Right cardiac atrium (tissue), 5 donors: Measurements from ENCODE around the gene SEL1L3. TPM values are rescaled to one million over a fixed set of nuclear protein-coding genes. Genes with fewer than 3 reads are reported as not detected.

Experiments used
- ATAC-seq, 2 donors: fragments of 200-7000 bp; cut with Tn5 transposase; one replicate each; pipeline versions ENCODE4 v1.8.0 to v1.9.1; 2020; ENCODE audit warnings: moderate library complexity in 2 of 2, mild to moderate bottlenecking in 1 of 2
- DNase-seq, 3 donors: peaks; one replicate each; pipeline ENCODE4 v3.0.0-alpha.2; 2020
- H3K27ac ChIP-seq: one replicate; pipeline ENCODE4 v1.5.1; 2013; ENCODE audit warnings: mild to moderate bottlenecking, low read length, control low read depth, moderate library complexity
- H3K27me3 ChIP-seq: one replicate; pipeline ENCODE4 v1.6.1; 2013; ENCODE audit not compliant: control insufficient read depth, insufficient read depth
- H3K4me1 ChIP-seq: one replicate; pipeline ENCODE4 v1.6.1; 2013; ENCODE audit warnings: low read length; ENCODE audit not compliant: control insufficient read depth, insufficient read depth
- H3K4me3 ChIP-seq: one replicate; pipeline ENCODE4 v1.5.1; 2013; ENCODE audit warnings: low read length, control low read depth
- H3K9me3 ChIP-seq: one replicate; pipeline ENCODE4 v1.6.1; 2013; ENCODE audit warnings: low read length; ENCODE audit not compliant: control insufficient read depth
- WGBS: extraction: QIAGEN DNeasy Blood & Tissue Kit; methylation state at CpG from one replicate; pipeline ENCODE4 v1.1.7; 2013; 5-methylcytosine and 5-hydroxymethylcytosine counted together
- intact Hi-C, 4 donors: fragments of 100-400 bp; cut with DNase I; formaldehyde crosslinking; loops; one replicate each; pipeline versions ENCODE4 v1.11.0 to v1.14.0; 2022 to 2023
- polyA plus RNA-seq: library from polyadenylated mRNA; stranded (reverse); fragments of 200-250 nt; gene quantifications from one replicate; pipeline ENCODE4 v1.2.3, GENCODE V29; 2013
- total RNA-seq, 4 donors: library from RNA; stranded (reverse); fragmentation: NEBNext Ultra II Directional; extraction: Animal tissue kit (Norgen Biotek cat#: 25700); gene quantifications; one replicate each; pipeline ENCODE4 v1.2.1, GENCODE V29; 2021
- donor health status: healthy with polysubstance abuse.
- donor health status: DM: no; HTN: yes; CAD: no.
- donor health status: DM: no; HTN: no; CAD: no.
- donor health status: DM: no; HTN: yes; CAD: no; lungs with severe emphysema.
- donor health status: DM: yes; HTN: yes; CAD: no.

SEL1L3 gene
- total and polyA plus RNA-seq, 5 donors = 1.7 to 3.1 (median 2.7) TPM

- H3K27ac ChIP-seq = no peak overlapping the region
- intact Hi-C loops = no loop called here
- no peaks in the 10 kb centered on the region for H3K9me3 ChIP-seq
- DNase-seq (peak; percentile 26 to 73 (median 55)), ATAC-seq (no peak)
- no peaks in the 10 kb centered on the region for H3K4me1 ChIP-seq
- no peaks in the 10 kb centered on the region for H3K27me3 ChIP-seq
- 65% methylated on average over 6 of the region's 6 CpGs for WGBS
- no peak overlapping the region for H3K4me3 ChIP-seq
Observed at GRCh38 chr4:25892796-25893195, 30.0 kb upstream of the SEL1L3 start.

DNA sequence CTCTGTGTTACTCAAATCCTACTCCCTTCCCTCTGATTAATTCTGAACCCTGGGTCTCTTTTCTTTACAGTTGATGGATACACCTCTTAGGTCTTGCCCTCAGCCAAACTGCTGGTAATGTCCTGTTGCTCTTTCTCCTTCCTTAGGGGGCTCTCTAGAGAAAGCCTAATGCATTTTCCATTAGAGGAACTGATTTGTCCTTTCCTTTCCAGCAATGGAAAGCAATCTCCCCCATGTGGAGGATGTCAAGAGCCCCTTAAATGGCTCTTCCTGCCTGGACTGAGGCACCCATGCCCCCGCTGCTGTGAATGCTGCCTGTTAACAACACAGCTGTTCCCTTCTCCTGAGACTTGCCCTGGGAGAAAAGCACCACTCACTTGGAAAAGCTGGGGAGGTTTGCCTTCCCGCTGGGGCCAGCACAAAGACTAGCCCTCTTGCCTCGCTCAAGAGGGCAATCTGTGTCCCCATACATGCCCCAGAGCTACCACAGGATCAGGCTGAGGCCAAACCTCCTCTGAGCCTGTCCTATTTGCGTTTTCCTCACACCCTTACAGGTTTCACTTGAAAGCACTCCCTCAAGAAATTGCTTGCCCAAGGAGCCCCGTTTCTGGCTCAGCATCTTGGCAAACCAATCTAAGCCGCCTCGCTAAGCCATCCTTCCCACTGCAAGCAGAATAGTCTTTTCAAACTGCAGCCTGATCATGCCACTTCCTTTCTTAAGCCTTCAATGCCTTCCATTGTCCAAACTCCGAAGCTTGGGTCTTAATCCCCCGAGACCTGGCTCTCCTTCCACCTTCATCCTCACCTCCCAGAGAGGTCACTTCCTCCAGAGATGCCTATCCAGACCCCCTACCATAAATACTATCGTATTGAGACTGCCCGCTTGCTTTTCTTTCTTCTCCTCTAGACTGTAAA, 28.0 kb upstream of the SEL1L3 start:
- H3K27me3 ChIP-seq = no peaks in the 10 kb centered on the region
- intact Hi-C loops = no loop called here
- 59% methylated on average over 11 of the region's 11 CpGs for whole genome bisulfite sequencing
- no peaks in the 10 kb centered on the region for H3K9me3 ChIP-seq
- H3K4me1 ChIP-seq = no peaks in the 10 kb centered on the region
- DNase-seq = no peak
- no peak overlapping the region for H3K4me3 ChIP-seq
- H3K27ac ChIP-seq = no peak overlapping the region
- ATAC-seq = no peak

DNA sequence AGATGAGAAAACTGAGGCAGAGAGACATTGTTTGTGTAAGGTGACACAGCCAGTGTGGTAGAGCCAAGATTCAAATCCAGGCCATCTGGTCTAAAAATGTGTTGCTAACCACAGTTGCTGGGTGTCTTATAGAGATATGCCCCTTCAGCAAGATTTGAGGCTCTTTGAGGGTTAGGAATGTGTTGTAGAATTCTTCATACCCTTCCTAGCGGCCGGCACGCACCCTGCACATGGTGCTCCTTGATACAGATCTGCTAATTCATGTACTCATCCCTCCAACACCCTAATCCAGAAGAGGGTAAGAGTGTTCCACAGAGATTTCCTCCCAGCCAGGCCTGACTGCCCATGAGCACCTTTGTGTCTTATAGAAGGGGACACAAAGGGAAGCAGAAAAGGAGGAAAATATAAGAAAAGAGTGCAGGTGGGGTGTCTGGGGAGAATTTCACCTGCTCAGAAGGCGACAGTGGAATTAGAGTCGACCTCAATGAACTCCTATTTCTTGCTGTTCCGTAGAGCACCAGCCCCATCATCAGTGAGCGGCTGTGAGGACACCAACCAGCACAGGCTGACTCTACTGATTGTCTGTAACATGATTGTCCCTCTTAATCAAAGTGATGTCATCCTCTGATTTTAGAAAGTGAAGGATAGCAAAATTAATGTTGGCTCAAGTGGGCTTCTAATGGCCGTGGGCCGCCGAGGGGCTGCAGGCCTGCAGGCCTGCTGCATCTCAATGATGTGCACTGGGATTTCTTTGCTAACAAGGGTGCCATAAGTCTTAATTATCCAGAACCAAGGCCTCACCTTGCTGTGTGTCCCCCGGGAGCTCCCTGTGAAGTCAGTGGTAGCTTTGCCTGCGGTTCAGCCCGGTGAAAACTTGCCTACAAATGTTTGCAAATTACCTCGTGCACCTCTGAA, 27.1 kb upstream of the SEL1L3 start:
- H3K4me1 ChIP-seq = peaks cover under 1% of the 10 kb centered on the region
- no peaks in the 10 kb centered on the region for H3K9me3 ChIP-seq
- DNase-seq (no peak), ATAC-seq (no peak)
- H3K27me3 ChIP-seq = no peaks in the 10 kb centered on the region
- WGBS = 90% methylated on average over 14 of the region's 14 CpGs
- intact Hi-C loops = no loop called here
- H3K27ac ChIP-seq = no peak overlapping the region
- H3K4me3 ChIP-seq = no peak overlapping the region

- ATAC-seq (no peak), DNase-seq (no peak)
- Histone ChIP-seq H3K4me3 (no peak overlapping the region), H3K9me3 (no peaks in the 10 kb centered on the region), H3K4me1 (peaks cover 1% of the 10 kb centered on the region), H3K27me3 (no peaks in the 10 kb centered on the region), H3K27ac (no peak overlapping the region)
- intact Hi-C loops = no loop called here
Observed at GRCh38 chr4:25888781-25889180, 26.0 kb upstream of the SEL1L3 start.

DNA sequence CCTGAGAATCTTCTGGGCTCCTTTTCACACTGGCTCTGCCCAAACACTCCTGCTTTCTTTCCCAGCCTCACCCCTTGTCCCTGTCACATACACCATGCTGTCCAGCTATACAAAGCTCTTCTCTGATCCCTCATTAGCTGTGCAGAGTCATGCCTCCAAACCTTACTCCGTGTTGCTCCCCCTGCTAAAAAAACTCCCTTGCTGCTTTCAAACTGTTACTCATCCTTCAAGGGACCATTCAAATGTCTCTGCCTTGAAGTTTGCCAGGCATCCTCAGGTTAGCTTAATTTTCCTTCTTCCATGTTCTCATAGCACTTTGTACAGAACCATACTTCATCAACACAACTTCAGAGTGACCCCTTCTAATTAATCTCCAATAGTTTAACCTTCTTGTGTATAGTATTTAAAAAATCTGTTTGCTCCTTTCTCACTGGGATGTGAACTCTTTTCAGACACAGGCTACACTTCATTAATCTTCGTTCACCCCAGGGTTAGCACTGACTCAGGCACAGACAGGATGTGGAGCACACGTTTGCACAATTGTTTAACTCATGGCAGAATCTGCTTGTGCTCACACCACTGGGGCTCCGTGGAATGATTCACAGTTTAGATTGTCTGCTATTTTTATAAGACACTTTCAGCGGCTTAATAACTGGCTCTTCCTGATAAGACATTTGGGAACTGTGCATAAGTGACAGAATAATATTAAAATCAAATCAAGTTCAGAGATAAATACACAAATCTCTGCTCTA, 21.4 kb upstream of the SEL1L3 start:
- Histone ChIP-seq H3K27me3 (no peaks in the 10 kb centered on the region), H3K27ac (no peak overlapping the region), H3K9me3 (no peaks in the 10 kb centered on the region), H3K4me3 (no peak overlapping the region), H3K4me1 (peaks cover 1% of the 10 kb centered on the region)
- ATAC-seq (peak in 1 of 2 donors; percentile 49), DNase-seq (no peak)
- intact Hi-C loops = no loop called here
- WGBS = 28% methylated on average over 5 of the region's 5 CpGs

GRCh38 chr4:25883565-25883964, 20.8 kb upstream of the SEL1L3 start:
- no peaks in the 10 kb centered on the region for H3K9me3 ChIP-seq
- no peaks in the 10 kb centered on the region for H3K27me3 ChIP-seq
- H3K27ac ChIP-seq = no peak overlapping the region
- H3K4me3 ChIP-seq = no peak overlapping the region
- H3K4me1 ChIP-seq = peaks cover 1% of the 10 kb centered on the region
- DNase-seq = no peak
- intact Hi-C loops = no loop called here
- no peak for ATAC-seq
- WGBS = 82% methylated on average over 2 of the region's 2 CpGs

DNA sequence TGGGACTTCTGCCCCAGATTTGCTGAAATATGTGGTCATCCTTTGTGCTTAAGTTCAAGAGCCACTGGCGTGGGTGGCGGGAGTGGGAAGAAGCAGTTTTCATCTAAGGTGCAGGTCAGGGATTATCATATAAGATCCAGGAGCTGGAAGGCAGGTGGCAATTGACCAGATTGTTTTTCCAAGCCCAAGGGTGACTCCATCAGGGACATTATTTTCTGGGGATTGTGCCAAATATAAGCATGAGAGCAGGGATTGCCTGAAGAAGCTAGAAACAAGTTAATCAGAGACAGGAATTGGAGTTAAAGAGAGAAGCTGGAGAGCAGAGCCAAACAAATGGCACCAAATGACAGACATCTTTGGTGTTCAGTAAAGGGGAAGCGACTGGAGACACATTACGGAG, 19.4 kb upstream of the SEL1L3 start:
- Histone ChIP-seq H3K27me3 (no peaks in the 10 kb centered on the region), H3K9me3 (no peaks in the 10 kb centered on the region), H3K4me3 (no peak overlapping the region), H3K27ac (no peak overlapping the region), H3K4me1 (peaks cover 1% of the 10 kb centered on the region)
- ATAC-seq (no peak), DNase-seq (no peak)
- intact Hi-C loops = no loop called here
- 72% methylated on average over 4 of the region's 4 CpGs for WGBS

DNA sequence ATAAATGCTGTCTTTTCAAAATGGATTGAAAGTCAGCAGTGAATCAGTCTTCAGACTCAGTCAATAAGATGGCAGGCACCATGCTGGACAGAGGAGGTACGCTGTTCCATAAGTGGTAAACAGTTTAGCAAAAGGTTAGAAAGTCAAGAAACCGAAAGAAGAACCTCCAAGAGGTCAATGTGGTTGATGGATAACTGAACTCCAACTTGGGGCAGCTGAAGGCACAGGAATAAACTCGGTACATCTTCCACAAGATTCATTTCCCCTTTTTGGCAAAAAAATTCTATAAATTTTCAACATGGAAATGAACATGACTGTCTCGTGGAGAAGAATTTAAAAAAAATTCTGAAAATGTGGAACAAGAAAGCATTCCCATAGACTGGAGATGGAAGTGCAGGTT, 18.4 kb upstream of the SEL1L3 start:
- no peak overlapping the region for H3K27ac ChIP-seq
- 90% methylated on average over 4 of the region's 4 CpGs for WGBS

DNA sequence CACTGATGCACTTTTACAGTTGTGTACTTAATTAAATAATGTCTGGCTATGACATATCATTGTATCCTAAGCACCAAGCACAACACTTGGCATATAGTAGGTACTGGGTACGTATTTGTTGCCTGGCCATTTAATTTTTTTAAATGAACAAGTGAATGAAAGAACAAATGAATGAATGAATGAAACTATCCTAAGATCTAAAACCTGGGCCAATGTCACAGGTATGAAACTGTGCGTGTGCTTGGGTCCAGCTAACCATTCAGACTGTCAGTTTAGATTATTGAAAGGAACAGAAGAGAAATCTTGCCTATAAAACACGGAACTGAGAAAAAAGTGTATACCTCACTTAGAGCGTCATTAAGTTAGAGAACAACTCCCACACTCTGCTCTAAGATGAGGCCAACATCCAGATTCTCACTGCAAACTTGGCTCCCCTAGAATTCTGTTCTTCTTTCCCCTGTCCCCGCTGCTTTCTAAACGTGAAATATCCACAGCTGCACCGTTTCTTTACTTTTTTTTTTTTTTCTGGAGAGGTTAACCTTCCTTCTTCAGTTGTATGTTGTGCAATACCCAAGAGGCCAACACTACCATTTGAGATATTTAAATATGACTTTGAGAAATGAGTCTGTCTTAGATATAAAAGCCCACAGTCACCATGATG, 17.3 kb upstream of the SEL1L3 start:
- no peaks in the 10 kb centered on the region for H3K27me3 ChIP-seq

More for the DNA sequence above, 18.4 kb upstream of the SEL1L3 start:
- Histone ChIP-seq H3K4me1 (peaks cover 1% of the 10 kb centered on the region), H3K27me3 (no peaks in the 10 kb centered on the region), H3K9me3 (no peaks in the 10 kb centered on the region), H3K4me3 (no peak overlapping the region)
- no peak for ATAC-seq
- intact Hi-C loops = no loop called here
- no peak for DNase-seq

GRCh38 chr4:25879587-25879986, 16.8 kb upstream of the SEL1L3 start:
- Histone ChIP-seq H3K27ac (no peak overlapping the region), H3K9me3 (no peaks in the 10 kb centered on the region), H3K4me3 (no peak overlapping the region), H3K27me3 (no peaks in the 10 kb centered on the region), H3K4me1 (no peaks in the 10 kb centered on the region)
- DNase-seq (no peak), ATAC-seq (no peak)
- WGBS = 98% methylated on average over 6 of the region's 6 CpGs
- intact Hi-C loops = no loop called here

More for the DNA sequence above, 17.3 kb upstream of the SEL1L3 start:
- H3K9me3 ChIP-seq = no peaks in the 10 kb centered on the region
- intact Hi-C loops = no loop called here
- ATAC-seq = peak in 1 of 2 donors; percentile 44
- 59% methylated on average over 7 of the region's 7 CpGs for WGBS
- no peak for DNase-seq
- H3K27ac ChIP-seq = no peak overlapping the region
- H3K4me3 ChIP-seq = no peak overlapping the region
- H3K4me1 ChIP-seq = peaks cover 1% of the 10 kb centered on the region
